ENCODE data around the gene CPAMD8.

GRCh38 chr19:17023805-17024204 lies 2.8 kb downstream of the CPAMD8 start:
- TF ChIP-seq GATA2 (IDR thresholded peaks at IDR 0.05; ENCODE audit: low read depth, low read length) (no peak), GATA3 (IDR thresholded peaks at IDR 0.05; ENCODE audit: low read depth, low read length) (no peak)
